Chondrocyte (in vitro differentiated cells): ENCODE measurements around the gene PLEKHA6. TPM values are rescaled to one million over a fixed set of nuclear protein-coding genes. Genes with fewer than 3 reads are reported as not detected.
A peak's percentile ranks its signal among the peaks of the same experiment; 100 is the strongest.

Source experiments
- DNase-seq: peaks from one replicate; pipeline ENCODE4 v3.0.0; 2021; ENCODE audit warnings: mixed read lengths, low spot score
- H3K27ac Mint-ChIP-seq: one replicate; pipeline ENCODE4 v1.8.0; 2021; ENCODE audit warnings: mild to moderate bottlenecking, moderate library complexity, mixed read lengths; ENCODE audit not compliant: unreplicated experiment
- H3K27me3 Mint-ChIP-seq: 2 replicates; pipeline ENCODE4 v1.8.0; 2021; ENCODE audit warnings: low read depth, mixed read lengths
- H3K36me3 Mint-ChIP-seq: 2 replicates; pipeline ENCODE4 v1.8.0; 2021; ENCODE audit warnings: low read depth, mixed read lengths
- H3K4me1 Mint-ChIP-seq: 2 replicates; pipeline ENCODE4 v1.8.0; 2021; ENCODE audit warnings: low read depth, mild to moderate bottlenecking, mixed read lengths
- H3K4me3 Mint-ChIP-seq: one replicate; pipeline ENCODE4 v1.8.0; 2021; ENCODE audit warnings: mild to moderate bottlenecking, moderate library complexity, mixed read lengths; ENCODE audit not compliant: unreplicated experiment
- H3K9me3 Mint-ChIP-seq: 2 replicates; pipeline ENCODE4 v1.8.0; 2021; ENCODE audit warnings: low read depth, mixed read lengths
- total RNA-seq: library from RNA; stranded (reverse); gene quantifications from 3 replicates; pipeline ENCODE4 v1.2.1, GENCODE V29; 2021
- TF ChIP-seq, protein P1 (sequence below): fragments of 200-600 bp; sonication (generic); IDR thresholded peaks from 2 replicates; pipeline ENCODE4 v1.5.0; 2021; ENCODE audit warnings: antibody characterized with exemption, mild to moderate bottlenecking, moderate library complexity

Gene PLEKHA6
- total RNA-seq, 1 donor from 2014 or later, result 0.15 TPM

DNA sequence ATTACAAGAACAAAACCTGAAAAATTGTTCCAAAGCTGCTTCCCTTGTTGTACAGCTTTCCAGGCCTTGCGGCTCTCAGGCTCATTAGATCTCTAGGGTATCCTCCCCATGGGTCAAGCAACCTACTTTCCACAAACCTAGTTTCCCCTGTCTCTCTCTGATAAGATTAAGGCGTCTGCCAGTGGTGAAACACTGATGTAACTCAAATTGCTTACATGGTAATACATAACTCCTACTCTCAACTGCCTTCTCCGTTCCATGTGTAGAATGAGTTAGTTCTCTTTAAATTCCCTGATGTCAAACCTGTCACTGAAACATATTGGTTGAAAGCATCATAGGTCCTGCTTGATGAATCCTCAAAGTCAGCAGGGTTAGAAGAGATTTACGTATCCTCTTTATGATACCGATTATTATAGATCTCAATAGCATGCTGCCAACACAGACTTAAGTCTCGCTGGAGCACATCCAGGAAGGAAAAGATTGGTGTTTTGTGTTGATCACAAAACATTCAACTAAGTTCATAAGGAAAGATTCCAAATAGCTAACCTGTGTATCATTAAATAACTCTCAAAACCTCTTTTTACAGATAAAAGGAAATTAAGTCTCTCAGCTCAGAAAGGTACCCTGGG is 41.3 kb upstream of the PLEKHA6 start:
- Mint-ChIP-seq H3K27me3 (no peaks in the 10 kb centered on the region), H3K9me3 (no peaks in the 10 kb centered on the region), H3K4me3 (no peak overlapping the region), H3K4me1 (peaks cover 4% of the 10 kb centered on the region), H3K36me3 (peaks cover 21% of the 10 kb centered on the region), H3K27ac (peak overlapping the region; percentile 2)
- TF ChIP-seq, protein P1, sequence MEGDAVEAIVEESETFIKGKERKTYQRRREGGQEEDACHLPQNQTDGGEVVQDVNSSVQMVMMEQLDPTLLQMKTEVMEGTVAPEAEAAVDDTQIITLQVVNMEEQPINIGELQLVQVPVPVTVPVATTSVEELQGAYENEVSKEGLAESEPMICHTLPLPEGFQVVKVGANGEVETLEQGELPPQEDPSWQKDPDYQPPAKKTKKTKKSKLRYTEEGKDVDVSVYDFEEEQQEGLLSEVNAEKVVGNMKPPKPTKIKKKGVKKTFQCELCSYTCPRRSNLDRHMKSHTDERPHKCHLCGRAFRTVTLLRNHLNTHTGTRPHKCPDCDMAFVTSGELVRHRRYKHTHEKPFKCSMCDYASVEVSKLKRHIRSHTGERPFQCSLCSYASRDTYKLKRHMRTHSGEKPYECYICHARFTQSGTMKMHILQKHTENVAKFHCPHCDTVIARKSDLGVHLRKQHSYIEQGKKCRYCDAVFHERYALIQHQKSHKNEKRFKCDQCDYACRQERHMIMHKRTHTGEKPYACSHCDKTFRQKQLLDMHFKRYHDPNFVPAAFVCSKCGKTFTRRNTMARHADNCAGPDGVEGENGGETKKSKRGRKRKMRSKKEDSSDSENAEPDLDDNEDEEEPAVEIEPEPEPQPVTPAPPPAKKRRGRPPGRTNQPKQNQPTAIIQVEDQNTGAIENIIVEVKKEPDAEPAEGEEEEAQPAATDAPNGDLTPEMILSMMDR, result no peak
- DNase-seq, result no peak

DNA sequence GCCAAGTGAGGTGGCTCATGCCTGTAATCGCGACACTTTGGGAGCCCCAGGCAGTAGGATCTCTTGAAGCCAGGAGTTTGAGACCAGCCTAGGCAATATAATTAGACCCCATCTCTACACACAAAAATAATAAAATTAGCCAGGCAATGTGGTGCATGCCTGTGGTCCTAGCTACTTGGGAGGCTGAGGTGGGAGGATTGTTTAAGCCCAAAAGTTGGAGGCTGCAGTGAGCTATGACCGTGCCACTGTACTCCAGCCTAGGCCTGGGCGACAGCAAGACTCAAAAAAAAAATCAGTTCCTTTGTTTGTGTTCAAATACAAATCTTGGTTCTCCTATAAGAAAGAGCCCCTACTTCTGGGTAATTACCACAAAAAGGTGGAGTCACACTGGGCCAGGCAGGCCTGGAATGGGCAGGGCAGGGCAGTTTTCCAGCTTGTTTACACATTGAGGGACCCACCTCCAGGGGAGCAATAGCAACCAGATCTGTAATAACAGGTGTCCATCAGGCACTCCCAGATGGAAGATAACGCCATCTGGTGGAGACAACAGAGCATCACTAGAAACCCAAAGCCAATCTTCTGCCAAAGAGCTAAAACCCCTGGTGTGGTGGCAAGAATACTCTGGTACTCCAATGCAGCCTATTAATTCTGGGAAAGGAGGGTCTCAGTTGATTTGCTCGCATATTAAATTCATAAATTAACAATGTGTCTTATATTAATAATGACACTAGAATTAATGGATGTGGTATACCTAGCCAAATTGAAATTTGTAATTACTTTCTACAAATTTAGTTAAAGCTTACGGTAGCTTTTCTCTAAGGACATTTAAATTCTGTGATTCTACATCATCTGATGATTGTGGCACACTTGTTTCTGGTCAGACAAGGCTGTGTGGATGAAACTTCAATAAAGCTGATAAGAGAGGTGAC is 38.7 kb upstream of the PLEKHA6 start:
- TF ChIP-seq, protein P1, result peak; percentile 88
- Mint-ChIP-seq H3K36me3 (peaks cover 17% of the 10 kb centered on the region), H3K4me3 (no peak overlapping the region), H3K9me3 (no peaks in the 10 kb centered on the region), H3K27me3 (no peaks in the 10 kb centered on the region), H3K27ac (no peak overlapping the region), H3K4me1 (no peaks in the 10 kb centered on the region)
- no peak for DNase-seq

DNA sequence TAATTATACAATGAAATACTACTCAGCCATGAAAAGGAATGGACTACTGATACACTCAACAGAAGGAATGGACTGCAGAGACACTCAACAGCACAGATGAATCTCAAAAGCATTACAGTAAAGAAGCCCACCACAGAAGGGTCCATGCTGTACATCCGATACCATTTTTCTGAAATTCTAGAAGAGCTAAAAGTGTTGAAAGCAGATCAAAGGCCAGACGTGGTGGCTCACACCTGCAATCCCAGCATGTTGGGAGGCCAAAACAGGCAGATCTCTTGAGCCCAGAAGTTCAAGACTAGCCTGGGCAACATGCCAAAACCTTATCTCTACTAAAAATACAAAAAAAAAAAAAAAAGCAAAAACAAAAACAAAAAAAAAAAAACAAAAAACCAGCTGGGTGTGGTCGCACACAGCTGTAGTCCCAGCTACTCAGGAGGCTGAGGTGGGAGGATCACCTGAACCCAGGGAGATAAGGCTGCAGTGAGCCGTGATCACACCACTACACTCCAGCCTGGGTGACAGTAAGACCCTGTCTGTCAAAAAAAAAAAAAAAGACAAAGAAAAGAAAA is 36.4 kb upstream of the PLEKHA6 start:
- TF ChIP-seq, protein P1, result no peak
- H3K36me3 Mint-ChIP-seq, result peaks cover 16% of the 10 kb centered on the region
- H3K4me1 Mint-ChIP-seq, result no peaks in the 10 kb centered on the region
- DNase-seq, result no peak
- H3K4me3 Mint-ChIP-seq, result no peak overlapping the region
- H3K27me3 Mint-ChIP-seq, result no peaks in the 10 kb centered on the region
- H3K9me3 Mint-ChIP-seq, result no peaks in the 10 kb centered on the region
- H3K27ac Mint-ChIP-seq, result no peak overlapping the region

DNA sequence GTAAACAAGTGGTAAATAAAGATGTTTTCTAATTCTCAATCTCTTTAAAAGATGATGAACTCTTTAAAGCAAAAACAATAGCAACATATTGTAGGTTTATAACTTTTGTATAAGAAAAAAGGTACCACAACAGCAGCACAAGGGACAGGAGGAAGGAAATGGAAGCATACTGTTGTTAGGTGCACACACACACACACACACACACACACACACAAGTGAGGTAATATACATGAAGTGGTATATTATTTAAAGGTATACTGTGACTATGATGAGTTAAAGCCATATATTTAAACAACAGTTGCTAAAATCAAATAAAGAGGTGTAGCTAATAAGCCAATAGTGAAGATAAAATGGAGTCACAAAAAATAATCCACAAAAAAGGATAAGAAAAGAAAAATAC is 31.9 kb upstream of the PLEKHA6 start:
- Mint-ChIP-seq H3K9me3 (no peaks in the 10 kb centered on the region), H3K27me3 (peaks cover 6% of the 10 kb centered on the region), H3K4me1 (no peaks in the 10 kb centered on the region), H3K27ac (no peak overlapping the region), H3K36me3 (no peaks in the 10 kb centered on the region), H3K4me3 (no peak overlapping the region)
- DNase-seq, result no peak
- TF ChIP-seq, protein P1, result no peak

DNA sequence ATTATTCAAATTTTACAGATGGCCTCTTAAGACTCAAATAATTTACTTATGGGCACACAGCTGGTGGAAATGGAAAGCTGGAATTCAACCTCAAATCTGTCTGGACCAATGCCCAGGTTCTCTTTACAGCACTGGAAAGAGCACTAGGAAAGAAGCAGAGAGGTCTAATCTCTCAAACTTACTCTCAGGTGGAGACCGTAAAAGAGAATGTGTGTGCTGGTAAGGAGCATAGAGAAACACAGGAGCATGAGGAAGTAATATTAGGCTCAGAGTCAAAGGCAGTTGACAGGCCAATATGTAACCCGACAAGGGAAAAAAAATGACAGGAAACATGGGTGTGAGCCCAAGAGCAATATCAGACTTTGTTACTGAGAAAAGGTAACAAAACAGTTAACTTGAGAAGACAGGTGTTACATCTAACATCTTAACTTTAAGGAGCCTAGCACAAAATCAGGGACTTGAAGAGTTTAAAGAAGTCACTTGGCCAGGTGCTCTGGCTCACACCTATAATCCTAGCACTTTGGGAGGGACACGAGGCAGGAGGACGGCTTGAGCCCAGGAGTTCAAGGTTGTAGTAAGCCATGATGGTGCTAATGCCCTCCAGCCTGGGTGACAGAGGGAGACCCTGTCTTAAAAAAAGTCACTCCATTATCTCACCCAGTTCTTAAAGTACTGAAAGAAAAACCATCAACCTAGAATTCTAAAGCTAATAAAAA is 31.2 kb upstream of the PLEKHA6 start:
- H3K4me3 Mint-ChIP-seq, result no peak overlapping the region
- TF ChIP-seq, protein P1, result no peak
- H3K27me3 Mint-ChIP-seq, result peaks cover 6% of the 10 kb centered on the region
- DNase-seq, result no peak
- H3K4me1 Mint-ChIP-seq, result no peaks in the 10 kb centered on the region
- no peaks in the 10 kb centered on the region for H3K36me3 Mint-ChIP-seq
- H3K27ac Mint-ChIP-seq, result no peak overlapping the region
- H3K9me3 Mint-ChIP-seq, result no peaks in the 10 kb centered on the region
